ENCODE results near the gene ZFYVE27. TPM values are rescaled to one million over a fixed set of nuclear protein-coding genes. Genes with fewer than 3 reads are reported as not detected.

The ZFYVE27 gene
- total RNA-seq, 3 donors from 2014 or later: 48.8 to 83.7 (median 55.0) TPM

DNA sequence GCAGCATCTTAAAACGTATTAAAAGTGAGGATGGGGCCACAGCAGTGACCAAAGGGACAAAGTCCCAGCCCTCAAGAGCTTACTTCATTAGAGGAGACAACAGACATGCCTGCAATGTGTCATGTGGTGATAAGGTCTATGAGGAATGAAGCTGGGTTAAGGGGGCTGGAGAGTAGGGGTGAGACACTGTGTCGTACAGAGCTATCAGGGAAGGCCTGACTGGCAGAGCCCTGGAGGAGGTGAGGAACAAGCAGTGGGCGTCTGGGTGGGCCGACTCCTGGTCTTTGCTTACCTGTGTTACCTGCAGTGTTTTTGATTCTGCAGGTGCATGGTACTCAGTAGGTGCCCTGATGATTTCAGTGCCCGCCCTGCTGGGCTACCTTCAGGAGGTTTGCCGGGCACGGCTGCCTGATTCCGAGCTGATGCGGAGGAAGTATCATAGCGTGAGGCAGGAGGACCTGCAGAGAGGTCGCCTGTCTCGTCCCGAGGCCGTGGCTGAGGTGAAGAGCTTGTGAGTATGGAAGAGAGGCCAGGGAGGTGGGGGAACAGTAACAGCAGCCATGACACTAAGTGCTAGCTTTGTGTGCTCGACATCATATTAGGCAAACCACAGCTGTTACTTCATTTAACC lies 7.6 kb downstream of the ZFYVE27 start:
- intact Hi-C loops (cut with DNase I, micrococcal nuclease): no loop called here
- ATAC-seq (no peak), DNase-seq (no peak)
- TF ChIP-seq, protein P1, sequence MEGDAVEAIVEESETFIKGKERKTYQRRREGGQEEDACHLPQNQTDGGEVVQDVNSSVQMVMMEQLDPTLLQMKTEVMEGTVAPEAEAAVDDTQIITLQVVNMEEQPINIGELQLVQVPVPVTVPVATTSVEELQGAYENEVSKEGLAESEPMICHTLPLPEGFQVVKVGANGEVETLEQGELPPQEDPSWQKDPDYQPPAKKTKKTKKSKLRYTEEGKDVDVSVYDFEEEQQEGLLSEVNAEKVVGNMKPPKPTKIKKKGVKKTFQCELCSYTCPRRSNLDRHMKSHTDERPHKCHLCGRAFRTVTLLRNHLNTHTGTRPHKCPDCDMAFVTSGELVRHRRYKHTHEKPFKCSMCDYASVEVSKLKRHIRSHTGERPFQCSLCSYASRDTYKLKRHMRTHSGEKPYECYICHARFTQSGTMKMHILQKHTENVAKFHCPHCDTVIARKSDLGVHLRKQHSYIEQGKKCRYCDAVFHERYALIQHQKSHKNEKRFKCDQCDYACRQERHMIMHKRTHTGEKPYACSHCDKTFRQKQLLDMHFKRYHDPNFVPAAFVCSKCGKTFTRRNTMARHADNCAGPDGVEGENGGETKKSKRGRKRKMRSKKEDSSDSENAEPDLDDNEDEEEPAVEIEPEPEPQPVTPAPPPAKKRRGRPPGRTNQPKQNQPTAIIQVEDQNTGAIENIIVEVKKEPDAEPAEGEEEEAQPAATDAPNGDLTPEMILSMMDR (IDR thresholded peaks at IDR 0.05): no peak
- Histone ChIP-seq H3K4me1 (ENCODE audit: low read depth) (no peaks in the 10 kb centered on the region), H3K36me3 (ENCODE audit: low read depth) (peaks cover 12% of the 10 kb centered on the region), H3K4me3 (no peak overlapping the region), H3K9me3 (no peaks in the 10 kb centered on the region)

DNA sequence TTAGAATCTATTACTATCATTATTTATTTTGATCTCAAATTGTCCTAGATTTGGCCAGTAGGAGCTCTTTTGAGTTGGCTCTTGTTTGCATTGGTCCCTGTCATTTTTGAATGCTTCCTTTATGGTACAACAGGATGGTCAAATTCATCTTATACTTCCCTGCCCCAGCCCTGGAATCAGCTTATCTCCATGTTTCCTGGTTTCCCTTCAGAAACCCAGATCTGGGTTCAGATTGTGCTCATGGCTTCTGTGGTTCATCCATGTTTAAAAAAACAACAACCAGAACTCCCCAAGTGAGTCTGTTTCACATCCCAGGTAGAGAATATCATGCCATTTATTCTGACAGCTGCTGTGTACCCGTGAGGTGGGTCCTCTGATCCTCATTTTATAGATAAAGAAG lies 10.6 kb downstream of the ZFYVE27 start:
- TF ChIP-seq, protein P1 (IDR thresholded peaks at IDR 0.05): no peak
- intact Hi-C loops (cut with DNase I, micrococcal nuclease): no loop called here
- no peak overlapping the region for H3K4me3 ChIP-seq
- no peak for ATAC-seq
- DNase-seq: no peak
- H3K9me3 ChIP-seq: no peaks in the 10 kb centered on the region
- H3K4me1 ChIP-seq (ENCODE audit: low read depth): no peaks in the 10 kb centered on the region
- H3K36me3 ChIP-seq (ENCODE audit: low read depth): peaks cover 24% of the 10 kb centered on the region

DNA sequence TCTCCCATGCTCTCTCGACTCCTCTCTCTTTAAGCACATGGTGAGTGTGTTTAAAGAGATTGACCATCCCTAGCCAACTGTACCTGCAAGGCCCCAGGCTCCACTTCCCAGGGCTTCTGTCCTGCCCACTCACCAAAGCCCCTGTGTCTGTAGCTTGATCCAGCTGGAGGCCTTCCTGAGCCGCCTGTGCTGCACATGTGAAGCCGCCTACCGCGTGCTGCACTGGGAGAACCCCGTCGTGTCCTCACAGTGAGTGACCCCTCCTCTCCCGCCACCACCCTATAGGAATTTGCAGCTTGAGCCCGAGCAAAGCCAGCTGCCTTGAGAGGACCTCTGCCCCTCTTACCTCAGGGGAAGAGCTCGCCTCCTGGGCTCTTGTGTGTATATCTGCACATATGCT lies 11.2 kb downstream of the ZFYVE27 start:
- TF ChIP-seq, protein P1 (IDR thresholded peaks at IDR 0.05): no peak
- no peaks in the 10 kb centered on the region for H3K9me3 ChIP-seq
- peaks cover 27% of the 10 kb centered on the region for H3K36me3 ChIP-seq (ENCODE audit: low read depth)
- ATAC-seq: no peak
- H3K4me1 ChIP-seq (ENCODE audit: low read depth): no peaks in the 10 kb centered on the region
- DNase-seq: no peak
- H3K4me3 ChIP-seq: no peak overlapping the region
- intact Hi-C loops (cut with DNase I, micrococcal nuclease): no loop called here

DNA sequence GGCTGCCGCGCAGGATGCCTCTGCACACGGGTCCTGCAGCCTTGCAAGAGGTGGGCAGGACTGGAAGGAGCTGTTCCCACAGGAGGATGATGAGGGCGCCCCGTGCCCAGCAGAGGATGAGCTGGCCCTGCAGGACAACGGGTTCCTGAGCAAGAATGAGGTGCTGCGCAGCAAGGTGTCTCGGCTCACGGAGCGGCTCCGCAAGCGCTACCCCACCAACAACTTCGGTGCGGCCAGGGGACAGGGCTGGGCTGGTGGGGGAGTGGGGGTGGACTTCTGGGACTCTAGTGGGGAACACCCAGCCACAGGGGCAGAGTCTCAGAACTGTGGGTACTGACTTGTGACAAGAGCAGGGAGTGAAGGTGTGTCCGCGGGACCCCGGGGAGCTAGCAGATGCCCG lies 16.0 kb downstream of the ZFYVE27 start:
- H3K9me3 ChIP-seq: no peaks in the 10 kb centered on the region
- ATAC-seq: no peak
- H3K4me1 ChIP-seq (ENCODE audit: low read depth): no peaks in the 10 kb centered on the region
- DNase-seq: no peak
- H3K36me3 ChIP-seq (ENCODE audit: low read depth): peaks cover 23% of the 10 kb centered on the region
- intact Hi-C loops (cut with DNase I, micrococcal nuclease): no loop called here
- H3K4me3 ChIP-seq: no peak overlapping the region
- TF ChIP-seq, protein P1 (IDR thresholded peaks at IDR 0.05): no peak

DNA sequence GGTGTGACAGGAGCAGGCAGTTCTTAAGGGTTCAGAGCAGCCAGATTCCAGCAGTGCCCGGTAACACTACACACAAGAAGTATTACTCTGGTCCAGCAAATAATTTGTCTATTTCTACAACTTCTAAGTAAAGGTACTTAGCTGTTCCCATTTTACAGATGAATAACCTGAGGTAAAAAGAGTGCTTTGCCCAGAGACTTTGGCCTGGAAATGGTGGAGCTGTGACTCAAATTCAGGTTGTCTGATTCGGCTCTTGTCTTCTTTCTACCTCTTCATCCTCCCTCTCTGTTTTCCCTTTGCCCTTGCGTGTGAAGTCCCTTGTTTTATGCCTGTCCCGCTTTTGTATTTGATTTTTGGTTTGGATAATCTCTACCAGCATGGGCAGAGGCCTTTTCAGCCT lies 17.8 kb downstream of the ZFYVE27 start:
- intact Hi-C loops (cut with DNase I, micrococcal nuclease): no loop called here
- TF ChIP-seq, protein P1 (IDR thresholded peaks at IDR 0.05): no peak

DNA sequence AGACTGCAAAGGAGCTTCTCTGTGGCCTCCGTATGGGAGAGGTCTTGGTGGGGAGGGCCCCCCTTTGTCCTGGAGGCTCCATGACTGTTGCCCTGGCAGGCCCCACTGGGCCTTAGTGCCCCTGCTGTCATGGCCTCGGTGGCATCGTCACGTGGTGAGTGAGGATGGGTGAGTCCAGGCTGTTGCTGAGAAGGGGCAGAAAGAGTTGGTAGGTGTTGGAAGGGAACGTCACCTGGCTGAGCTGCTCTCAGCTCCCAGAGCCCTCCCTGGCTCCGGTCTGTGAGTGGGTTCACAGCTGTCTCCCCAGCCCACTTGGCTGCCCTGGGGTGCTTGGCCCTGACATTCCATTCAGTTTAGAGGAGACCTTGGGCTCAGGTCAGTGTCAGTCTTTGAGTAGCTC lies 18.8 kb downstream of the ZFYVE27 start:
- intact Hi-C loops (cut with DNase I, micrococcal nuclease): no loop called here
- H3K4me3 ChIP-seq: no peak overlapping the region
- ATAC-seq (no peak), DNase-seq (no peak)
- TF ChIP-seq, protein P1 (IDR thresholded peaks at IDR 0.05): no peak
- peaks cover 4% of the 10 kb centered on the region for H3K36me3 ChIP-seq (ENCODE audit: low read depth)
- H3K9me3 ChIP-seq: no peaks in the 10 kb centered on the region
- H3K4me1 ChIP-seq (ENCODE audit: low read depth): no peaks in the 10 kb centered on the region

More for the DNA sequence above, 17.8 kb downstream of the ZFYVE27 start:
- DNase-seq: no peak
- H3K9me3 ChIP-seq: no peaks in the 10 kb centered on the region
- H3K4me1 ChIP-seq (ENCODE audit: low read depth): no peaks in the 10 kb centered on the region
- H3K4me3 ChIP-seq: no peak overlapping the region
- no peak for ATAC-seq
- H3K36me3 ChIP-seq (ENCODE audit: low read depth): peaks cover 14% of the 10 kb centered on the region
